Lower lobe of right lung (tissue), 2 donors: Measurements from ENCODE around the gene PDGFB. TPM values are rescaled to one million over a fixed set of nuclear protein-coding genes. Genes with fewer than 3 reads are reported as not detected.

Experiments
- ATAC-seq, 2 donors: fragments of 200-7000 bp; cut with Tn5 transposase; one replicate each; pipeline ENCODE4 v1.9.1; 2020 to 2022; ENCODE audit warnings: mild to moderate bottlenecking in 2 of 2, moderate library complexity in 2 of 2
- DNase-seq: peaks from one replicate; pipeline ENCODE4 v3.0.0-alpha.2; 2020
- H3K27ac ChIP-seq: fragments of 200-600 bp; one replicate; pipeline ENCODE4 v1.8.0; 2022
- H3K27me3 ChIP-seq: fragments of 200-600 bp; one replicate; pipeline ENCODE4 v1.8.0; 2022; ENCODE audit warnings: low read depth
- H3K36me3 ChIP-seq: fragments of 200-600 bp; one replicate; pipeline ENCODE4 v1.8.0; 2022; ENCODE audit warnings: mild to moderate bottlenecking
- H3K4me1 ChIP-seq: fragments of 200-600 bp; one replicate; pipeline ENCODE4 v1.8.0; 2022
- H3K4me3 ChIP-seq: fragments of 200-600 bp; one replicate; pipeline ENCODE4 v1.8.0; 2022; ENCODE audit warnings: mild to moderate bottlenecking
- H3K9me3 ChIP-seq: fragments of 200-600 bp; one replicate; pipeline ENCODE4 v1.8.0; 2022
- intact Hi-C: fragments of 100-400 bp; cut with DNase I; formaldehyde crosslinking; loops from one replicate; pipeline ENCODE4 v1.11.0; 2022
- total RNA-seq: library from RNA; stranded (reverse); fragmentation: NEBNext Ultra II Directional; extraction: Animal tissue kit (Norgen Biotek cat#: 25700); gene quantifications from one replicate; pipeline ENCODE4 v1.2.1, GENCODE V29; 2021
- TF ChIP-seq, protein P1 (sequence below): fragments of 200-600 bp; IDR thresholded peaks from one replicate; pipeline ENCODE4 v1.8.0; 2022; ENCODE audit warnings: antibody characterized with exemption, mild to moderate bottlenecking
- donor health status: DM: no; HTN: yes; CAD: no; lungs with severe emphysema.

The PDGFB gene
- total RNA-seq, 1 donor from 2014 or later = 30.5 TPM

DNA sequence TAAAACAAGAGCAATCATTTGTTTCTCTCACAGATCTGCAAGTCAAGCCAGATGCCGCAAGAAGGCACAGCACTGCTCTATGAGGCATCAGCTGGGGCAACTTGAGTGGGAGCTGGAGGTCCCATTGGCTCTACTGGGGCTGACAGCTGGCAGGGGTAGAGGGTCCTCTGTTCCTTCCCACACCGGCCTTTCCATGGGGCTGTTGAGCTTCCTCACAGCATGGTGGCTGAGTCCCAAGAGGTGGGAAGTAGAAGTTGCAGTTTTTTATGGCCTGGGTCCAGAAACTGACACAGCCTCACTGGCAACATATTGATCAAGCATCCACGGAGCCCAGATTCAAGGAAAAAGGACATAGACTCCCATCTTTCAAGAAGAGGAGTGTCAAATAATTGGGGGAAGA, 40.2 kb upstream of the PDGFB start:
- H3K27ac ChIP-seq = no peak overlapping the region
- DNase-seq (no peak), ATAC-seq (no peak)
- intact Hi-C loops = no loop called here
- no peak overlapping the region for H3K4me3 ChIP-seq
- no peaks in the 10 kb centered on the region for H3K36me3 ChIP-seq
- TF ChIP-seq, protein P1, sequence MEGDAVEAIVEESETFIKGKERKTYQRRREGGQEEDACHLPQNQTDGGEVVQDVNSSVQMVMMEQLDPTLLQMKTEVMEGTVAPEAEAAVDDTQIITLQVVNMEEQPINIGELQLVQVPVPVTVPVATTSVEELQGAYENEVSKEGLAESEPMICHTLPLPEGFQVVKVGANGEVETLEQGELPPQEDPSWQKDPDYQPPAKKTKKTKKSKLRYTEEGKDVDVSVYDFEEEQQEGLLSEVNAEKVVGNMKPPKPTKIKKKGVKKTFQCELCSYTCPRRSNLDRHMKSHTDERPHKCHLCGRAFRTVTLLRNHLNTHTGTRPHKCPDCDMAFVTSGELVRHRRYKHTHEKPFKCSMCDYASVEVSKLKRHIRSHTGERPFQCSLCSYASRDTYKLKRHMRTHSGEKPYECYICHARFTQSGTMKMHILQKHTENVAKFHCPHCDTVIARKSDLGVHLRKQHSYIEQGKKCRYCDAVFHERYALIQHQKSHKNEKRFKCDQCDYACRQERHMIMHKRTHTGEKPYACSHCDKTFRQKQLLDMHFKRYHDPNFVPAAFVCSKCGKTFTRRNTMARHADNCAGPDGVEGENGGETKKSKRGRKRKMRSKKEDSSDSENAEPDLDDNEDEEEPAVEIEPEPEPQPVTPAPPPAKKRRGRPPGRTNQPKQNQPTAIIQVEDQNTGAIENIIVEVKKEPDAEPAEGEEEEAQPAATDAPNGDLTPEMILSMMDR = no peak
- no peaks in the 10 kb centered on the region for H3K27me3 ChIP-seq
- H3K4me1 ChIP-seq = peaks cover 52% of the 10 kb centered on the region
- no peaks in the 10 kb centered on the region for H3K9me3 ChIP-seq

- no peaks in the 10 kb centered on the region for H3K36me3 ChIP-seq
- DNase-seq (no peak), ATAC-seq (no peak)
- intact Hi-C loops = no loop called here
- H3K9me3 ChIP-seq = no peaks in the 10 kb centered on the region
- H3K27me3 ChIP-seq = no peaks in the 10 kb centered on the region
- TF ChIP-seq, protein P1 = no peak
- peaks cover 58% of the 10 kb centered on the region for H3K4me1 ChIP-seq
- H3K4me3 ChIP-seq = no peak overlapping the region
- peak overlapping the region; percentile 83 for H3K27ac ChIP-seq
Observed at GRCh38 chr22:39284142-39284980, 39.6 kb upstream of the PDGFB start.

- peak; percentile 84 for DNase-seq
- intact Hi-C loops = no loop called here
Observed at GRCh38 chr22:39283322-39284141, 38.8 kb upstream of the PDGFB start.

DNA sequence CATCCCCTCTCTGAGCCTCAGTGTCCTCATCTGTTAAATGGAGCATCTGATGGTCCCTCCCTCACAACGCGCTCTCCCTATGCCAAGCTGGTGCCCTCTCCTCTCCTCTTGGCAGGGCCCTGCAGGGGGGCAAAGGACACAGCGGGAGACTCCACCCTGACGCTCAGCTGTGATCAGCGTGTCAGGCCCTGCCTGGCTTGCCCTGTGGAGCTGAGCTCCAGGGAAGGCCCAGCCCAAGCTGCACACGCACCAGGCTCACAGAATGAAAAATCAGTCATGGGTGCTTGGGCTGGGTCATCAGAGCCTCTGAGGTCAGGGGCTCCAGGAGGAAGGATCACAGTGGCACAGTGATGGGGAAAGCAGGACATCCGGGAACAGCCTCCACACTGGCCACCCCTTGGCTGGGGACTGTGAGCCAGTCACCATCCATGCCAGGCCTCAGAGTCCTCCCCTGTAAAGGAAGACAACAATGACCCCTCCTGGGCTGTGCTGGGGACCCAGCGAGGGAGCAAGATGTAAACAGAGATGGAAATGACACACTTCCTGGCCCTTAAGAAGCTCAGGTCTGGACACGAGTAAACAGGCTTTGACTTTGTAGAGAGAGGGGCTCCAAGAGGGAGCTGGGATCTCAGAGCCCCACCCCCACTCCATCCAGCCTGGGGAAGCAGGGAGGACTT, 38.0 kb upstream of the PDGFB start:
- Histone ChIP-seq H3K36me3 (no peaks in the 10 kb centered on the region), H3K4me3 (no peak overlapping the region), H3K9me3 (no peaks in the 10 kb centered on the region), H3K27me3 (no peaks in the 10 kb centered on the region), H3K27ac (peak overlapping the region; percentile 83), H3K4me1 (peaks cover 61% of the 10 kb centered on the region)
- intact Hi-C loops = no loop called here
- DNase-seq (no peak), ATAC-seq (peak; percentile 43 to 53)
- TF ChIP-seq, protein P1 = peak; percentile 11

More at GRCh38 chr22:39283322-39284141, 38.8 kb upstream of the PDGFB start:
- H3K4me3 ChIP-seq = no peak overlapping the region
- TF ChIP-seq, protein P1 = no peak
- H3K27ac ChIP-seq = peak overlapping the region; percentile 83
- peaks cover 61% of the 10 kb centered on the region for H3K4me1 ChIP-seq
- peak; percentile 78 to 83 for ATAC-seq
- H3K27me3 ChIP-seq = no peaks in the 10 kb centered on the region
- no peaks in the 10 kb centered on the region for H3K36me3 ChIP-seq
- H3K9me3 ChIP-seq = no peaks in the 10 kb centered on the region

GRCh38 chr22:39281126-39281525, 36.3 kb upstream of the PDGFB start:
- H3K4me1 ChIP-seq = peaks cover 62% of the 10 kb centered on the region
- no peak for DNase-seq
- ATAC-seq = no peak

More at GRCh38 chr22:39281126-39281525, 36.3 kb upstream of the PDGFB start:
- H3K4me3 ChIP-seq = no peak overlapping the region
- H3K27me3 ChIP-seq = no peaks in the 10 kb centered on the region
- H3K36me3 ChIP-seq = no peaks in the 10 kb centered on the region
- H3K27ac ChIP-seq = no peak overlapping the region
- no peaks in the 10 kb centered on the region for H3K9me3 ChIP-seq
- TF ChIP-seq, protein P1 = no peak
- intact Hi-C loops = no loop called here
